ENCODE results near the gene DOCK4.

Gene DOCK4

DNA sequence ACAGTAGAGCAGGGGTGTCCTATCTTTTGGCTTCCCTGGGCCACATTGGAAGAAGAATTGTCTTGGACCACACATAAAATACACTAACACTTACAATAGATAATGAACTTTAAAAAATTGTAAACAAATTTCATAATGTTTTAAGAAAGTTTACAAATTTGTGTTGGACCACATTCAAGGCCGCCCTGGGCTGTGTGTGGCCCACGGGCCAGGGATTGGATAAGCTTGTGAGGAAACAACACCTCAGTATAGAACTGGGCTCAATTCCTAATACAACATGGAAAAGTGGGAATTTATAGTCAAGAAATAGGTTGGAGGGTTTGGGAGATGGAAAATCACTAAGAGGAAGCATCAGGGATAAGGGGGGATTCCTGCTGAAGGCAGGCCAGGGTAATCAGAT lies 18.0 kb upstream of the DOCK4 start:
- no peak for TF ChIP-seq NFIC (IDR thresholded peaks at IDR 0.05)
- no peak for TF ChIP-seq EGR1 (IDR thresholded peaks at IDR 0.05)
- no peak for TF ChIP-seq TAF1 (IDR thresholded peaks at IDR 0.05; ENCODE audit: low read depth)
- TF ChIP-seq TCF12 (IDR thresholded peaks at IDR 0.05; ENCODE audit: low read depth), result no peak
- TF ChIP-seq FOXM1 (IDR thresholded peaks at IDR 0.05; ENCODE audit: borderline replicate concordance, low read depth), result no peak
- TF ChIP-seq CEBPB (IDR thresholded peaks at IDR 0.05), result no peak
- no peak for TF ChIP-seq CREB1 (IDR thresholded peaks at IDR 0.05; ENCODE audit: low read depth)
- no peak for TF ChIP-seq YY1 (IDR thresholded peaks at IDR 0.05; ENCODE audit: low read depth)
- TF ChIP-seq, protein P1, sequence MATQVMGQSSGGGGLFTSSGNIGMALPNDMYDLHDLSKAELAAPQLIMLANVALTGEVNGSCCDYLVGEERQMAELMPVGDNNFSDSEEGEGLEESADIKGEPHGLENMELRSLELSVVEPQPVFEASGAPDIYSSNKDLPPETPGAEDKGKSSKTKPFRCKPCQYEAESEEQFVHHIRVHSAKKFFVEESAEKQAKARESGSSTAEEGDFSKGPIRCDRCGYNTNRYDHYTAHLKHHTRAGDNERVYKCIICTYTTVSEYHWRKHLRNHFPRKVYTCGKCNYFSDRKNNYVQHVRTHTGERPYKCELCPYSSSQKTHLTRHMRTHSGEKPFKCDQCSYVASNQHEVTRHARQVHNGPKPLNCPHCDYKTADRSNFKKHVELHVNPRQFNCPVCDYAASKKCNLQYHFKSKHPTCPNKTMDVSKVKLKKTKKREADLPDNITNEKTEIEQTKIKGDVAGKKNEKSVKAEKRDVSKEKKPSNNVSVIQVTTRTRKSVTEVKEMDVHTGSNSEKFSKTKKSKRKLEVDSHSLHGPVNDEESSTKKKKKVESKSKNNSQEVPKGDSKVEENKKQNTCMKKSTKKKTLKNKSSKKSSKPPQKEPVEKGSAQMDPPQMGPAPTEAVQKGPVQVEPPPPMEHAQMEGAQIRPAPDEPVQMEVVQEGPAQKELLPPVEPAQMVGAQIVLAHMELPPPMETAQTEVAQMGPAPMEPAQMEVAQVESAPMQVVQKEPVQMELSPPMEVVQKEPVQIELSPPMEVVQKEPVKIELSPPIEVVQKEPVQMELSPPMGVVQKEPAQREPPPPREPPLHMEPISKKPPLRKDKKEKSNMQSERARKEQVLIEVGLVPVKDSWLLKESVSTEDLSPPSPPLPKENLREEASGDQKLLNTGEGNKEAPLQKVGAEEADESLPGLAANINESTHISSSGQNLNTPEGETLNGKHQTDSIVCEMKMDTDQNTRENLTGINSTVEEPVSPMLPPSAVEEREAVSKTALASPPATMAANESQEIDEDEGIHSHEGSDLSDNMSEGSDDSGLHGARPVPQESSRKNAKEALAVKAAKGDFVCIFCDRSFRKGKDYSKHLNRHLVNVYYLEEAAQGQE (IDR thresholded peaks at IDR 0.05; ENCODE audit: low read depth), result no peak
- TF ChIP-seq, protein P2, sequence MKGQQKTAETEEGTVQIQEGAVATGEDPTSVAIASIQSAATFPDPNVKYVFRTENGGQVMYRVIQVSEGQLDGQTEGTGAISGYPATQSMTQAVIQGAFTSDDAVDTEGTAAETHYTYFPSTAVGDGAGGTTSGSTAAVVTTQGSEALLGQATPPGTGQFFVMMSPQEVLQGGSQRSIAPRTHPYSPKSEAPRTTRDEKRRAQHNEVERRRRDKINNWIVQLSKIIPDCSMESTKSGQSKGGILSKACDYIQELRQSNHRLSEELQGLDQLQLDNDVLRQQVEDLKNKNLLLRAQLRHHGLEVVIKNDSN (IDR thresholded peaks at IDR 0.05), result no peak
- TF ChIP-seq, protein P3, sequence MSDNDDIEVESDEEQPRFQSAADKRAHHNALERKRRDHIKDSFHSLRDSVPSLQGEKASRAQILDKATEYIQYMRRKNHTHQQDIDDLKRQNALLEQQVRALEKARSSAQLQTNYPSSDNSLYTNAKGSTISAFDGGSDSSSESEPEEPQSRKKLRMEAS (IDR thresholded peaks at IDR 0.05), result no peak
- no peak for TF ChIP-seq TEAD4 (IDR thresholded peaks at IDR 0.05)
- TF ChIP-seq ZBTB7A (IDR thresholded peaks at IDR 0.05; ENCODE audit: low read depth), result no peak
- TF ChIP-seq RAD21 (IDR thresholded peaks at IDR 0.05; ENCODE audit: low read depth), result no peak
- no peak for TF ChIP-seq EP300 (IDR thresholded peaks at IDR 0.05; ENCODE audit: borderline replicate concordance)

DNA sequence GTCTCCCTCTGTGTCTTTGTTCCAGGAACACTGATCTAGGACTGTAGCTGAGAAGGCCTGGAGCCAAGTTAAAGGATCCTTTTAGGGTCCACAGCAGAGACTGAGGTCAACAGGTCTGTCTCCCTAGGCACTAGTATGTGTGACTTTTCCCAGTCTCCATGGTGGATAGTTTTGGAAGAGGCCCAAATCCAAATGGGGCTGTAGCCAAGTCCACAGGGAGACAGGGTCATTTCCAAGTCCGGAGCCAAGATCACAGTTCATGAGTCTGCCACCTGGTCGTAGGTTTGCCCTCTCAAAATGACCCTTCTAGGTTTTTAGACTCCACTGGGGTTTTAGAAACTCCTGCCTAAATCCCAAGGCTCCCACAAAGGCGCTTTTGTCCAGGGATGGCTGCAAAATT lies 17.1 kb upstream of the DOCK4 start:
- TF ChIP-seq EGR1 (IDR thresholded peaks at IDR 0.05), result no peak
- no peak for TF ChIP-seq RAD21 (IDR thresholded peaks at IDR 0.05; ENCODE audit: low read depth)
- TF ChIP-seq TCF12 (IDR thresholded peaks at IDR 0.05; ENCODE audit: low read depth), result no peak

DNA sequence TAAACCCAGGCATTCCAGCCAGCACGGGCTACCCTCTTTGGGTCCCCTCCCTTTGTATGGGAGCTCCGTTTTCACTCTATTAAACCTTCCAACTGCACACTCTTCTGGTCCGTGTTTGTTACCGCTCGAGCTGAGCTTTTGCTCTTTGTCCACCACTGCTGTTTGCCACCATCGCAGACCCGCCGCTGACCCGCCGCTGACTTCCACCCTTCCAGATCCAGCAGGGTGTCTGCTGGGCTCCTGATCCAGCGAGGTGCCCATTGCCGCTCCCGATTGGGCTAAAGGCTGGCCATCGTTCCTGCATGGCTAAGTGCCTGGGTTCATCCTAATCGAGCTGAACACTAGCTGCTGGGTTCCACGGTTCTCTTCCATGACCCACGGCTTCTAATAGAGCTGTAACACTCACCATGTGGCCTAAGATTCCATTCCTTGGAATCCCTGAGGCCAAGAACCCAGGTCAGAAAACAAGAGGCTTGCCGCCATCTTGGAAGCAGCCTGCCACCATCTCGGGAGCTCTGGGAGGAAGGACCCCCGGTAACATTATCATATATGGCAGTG lies 14.8 kb upstream of the DOCK4 start:
- TF ChIP-seq, protein P3 (IDR thresholded peaks at IDR 0.05), result no peak
- TF ChIP-seq NFIC (IDR thresholded peaks at IDR 0.05), result no peak
- TF ChIP-seq CEBPB (IDR thresholded peaks at IDR 0.05), result no peak
- TF ChIP-seq EP300 (IDR thresholded peaks at IDR 0.05; ENCODE audit: borderline replicate concordance), result no peak
- TF ChIP-seq, protein P1 (IDR thresholded peaks at IDR 0.05; ENCODE audit: low read depth), result no peak
- TF ChIP-seq, protein P2 (IDR thresholded peaks at IDR 0.05), result no peak
- no peak for TF ChIP-seq TCF12 (IDR thresholded peaks at IDR 0.05; ENCODE audit: low read depth)
- TF ChIP-seq CREB1 (IDR thresholded peaks at IDR 0.05; ENCODE audit: low read depth), result no peak
- no peak for TF ChIP-seq FOXM1 (IDR thresholded peaks at IDR 0.05; ENCODE audit: borderline replicate concordance, low read depth)
- TF ChIP-seq TEAD4 (IDR thresholded peaks at IDR 0.05), result no peak
- no peak for TF ChIP-seq TAF1 (IDR thresholded peaks at IDR 0.05; ENCODE audit: low read depth)
- no peak for TF ChIP-seq ZBTB7A (IDR thresholded peaks at IDR 0.05; ENCODE audit: low read depth)
- TF ChIP-seq RAD21 (IDR thresholded peaks at IDR 0.05; ENCODE audit: low read depth), result no peak
- TF ChIP-seq YY1 (IDR thresholded peaks at IDR 0.05; ENCODE audit: low read depth), result no peak
- TF ChIP-seq EGR1 (IDR thresholded peaks at IDR 0.05), result no peak

DNA sequence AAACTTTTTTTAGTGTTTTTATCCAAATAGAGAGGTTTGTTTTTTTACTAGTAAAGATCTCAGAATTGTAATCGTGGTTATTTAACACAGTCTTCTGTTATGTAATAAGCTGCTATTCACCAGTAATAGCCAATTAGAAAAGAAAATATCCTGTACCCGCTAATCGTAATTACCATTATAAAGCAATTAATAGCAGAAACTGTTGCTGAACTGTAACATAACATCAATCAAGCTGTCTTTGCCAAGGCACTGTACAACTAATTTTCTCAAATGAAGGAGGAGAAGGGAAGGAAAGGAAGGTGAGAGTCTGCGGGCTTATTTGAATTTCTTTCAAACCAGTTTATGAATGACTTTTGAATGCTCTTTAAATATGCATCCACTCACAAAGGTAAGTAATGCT lies 9.6 kb upstream of the DOCK4 start:
- no peak for TF ChIP-seq EGR1 (IDR thresholded peaks at IDR 0.05)
- TF ChIP-seq, protein P1 (IDR thresholded peaks at IDR 0.05; ENCODE audit: low read depth), result no peak

DNA sequence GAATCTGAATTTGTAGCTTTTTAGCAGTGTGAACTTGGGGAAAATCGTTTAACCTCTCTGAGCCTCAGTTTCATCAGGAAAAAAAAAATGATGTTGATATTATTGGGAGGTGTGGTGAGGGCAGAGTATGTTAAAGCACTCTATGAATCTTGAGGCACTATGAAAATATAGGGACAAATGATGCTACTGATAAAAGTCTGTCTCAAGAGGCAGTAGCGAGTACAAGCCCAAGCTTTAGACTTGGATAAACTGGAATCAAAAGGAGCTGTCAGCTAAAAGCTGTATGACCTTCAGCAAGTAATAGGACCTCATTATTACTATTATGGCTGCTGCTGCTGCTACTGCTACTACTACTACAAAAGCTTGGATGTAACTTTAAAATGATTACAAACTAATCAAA lies 8.7 kb upstream of the DOCK4 start:
- TF ChIP-seq CEBPB (IDR thresholded peaks at IDR 0.05), result no peak
- no peak for TF ChIP-seq TAF1 (IDR thresholded peaks at IDR 0.05; ENCODE audit: low read depth)
- no peak for TF ChIP-seq FOXM1 (IDR thresholded peaks at IDR 0.05; ENCODE audit: borderline replicate concordance, low read depth)
- TF ChIP-seq, protein P1 (IDR thresholded peaks at IDR 0.05; ENCODE audit: low read depth), result no peak
- no peak for TF ChIP-seq ZBTB7A (IDR thresholded peaks at IDR 0.05; ENCODE audit: low read depth)
- TF ChIP-seq, protein P2 (IDR thresholded peaks at IDR 0.05), result no peak
- no peak for TF ChIP-seq CREB1 (IDR thresholded peaks at IDR 0.05; ENCODE audit: low read depth)
- no peak for TF ChIP-seq RAD21 (IDR thresholded peaks at IDR 0.05; ENCODE audit: low read depth)
- no peak for TF ChIP-seq NFIC (IDR thresholded peaks at IDR 0.05)
- TF ChIP-seq YY1 (IDR thresholded peaks at IDR 0.05; ENCODE audit: low read depth), result no peak
- TF ChIP-seq TCF12 (IDR thresholded peaks at IDR 0.05; ENCODE audit: low read depth), result no peak
- TF ChIP-seq, protein P3 (IDR thresholded peaks at IDR 0.05), result no peak
- no peak for TF ChIP-seq TEAD4 (IDR thresholded peaks at IDR 0.05)
- no peak for TF ChIP-seq EGR1 (IDR thresholded peaks at IDR 0.05)
- no peak for TF ChIP-seq EP300 (IDR thresholded peaks at IDR 0.05; ENCODE audit: borderline replicate concordance)
